Measurements from ENCODE around the gene DHRSX. TPM values are rescaled to one million over a fixed set of nuclear protein-coding genes. Genes with fewer than 3 reads are reported as not detected.

Gene DHRSX
- polyA plus RNA-seq, 3 donors from 2014 or later: 20.0 to 36.4 (median 23.2) TPM

DNA sequence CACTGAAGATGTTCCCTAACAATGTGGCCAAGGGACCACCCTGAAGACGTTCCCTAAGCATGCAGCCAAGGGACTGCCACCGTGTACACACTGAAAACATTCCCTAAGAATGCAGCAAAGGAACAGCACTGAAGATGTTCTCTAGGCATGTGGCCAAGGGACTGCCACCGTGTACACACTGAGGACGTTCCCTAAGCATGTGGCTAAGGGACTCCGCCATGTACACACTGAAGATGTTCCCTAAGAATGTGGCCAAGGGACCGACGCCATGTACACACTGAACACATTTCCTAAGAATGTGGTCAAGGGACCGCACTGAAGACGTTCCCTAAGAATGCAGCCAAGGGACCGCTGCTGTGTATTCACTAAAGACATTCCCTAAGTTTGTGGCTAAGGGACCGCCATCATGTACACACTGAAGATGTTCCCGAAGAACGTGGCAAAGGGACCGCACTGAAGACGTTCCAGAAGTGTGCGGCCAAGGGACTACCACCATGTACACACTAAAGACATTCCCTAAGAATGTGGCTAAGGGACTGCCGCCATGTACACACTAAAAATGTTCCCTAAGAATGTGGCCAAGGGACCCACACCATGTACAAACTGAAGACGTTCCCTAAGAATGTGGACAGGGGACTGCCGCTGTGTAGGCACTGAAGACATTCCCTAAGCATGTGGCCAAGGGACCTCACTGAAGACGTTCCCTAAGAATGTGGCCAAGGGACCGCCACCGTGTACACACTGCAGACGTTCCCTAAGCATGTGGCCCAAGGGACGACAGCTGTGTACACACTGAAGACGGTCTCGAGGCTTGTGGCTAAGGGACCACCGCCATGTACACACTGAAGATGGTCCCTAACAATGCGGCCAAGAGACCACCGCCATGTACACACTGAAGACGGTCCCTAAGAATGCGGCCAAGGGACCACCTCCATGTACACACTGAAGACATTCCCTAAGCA lies 54.8 kb downstream of the DHRSX start:
- H3K4me1 Mint-ChIP-seq: peaks cover 4 to 13% of the 10 kb centered on the region in 2 donors
- H3K36me3 Mint-ChIP-seq: peaks cover 5 to 13% (median 9%) of the 10 kb centered on the region in 3 donors
- peaks cover 0 to 2% (median 2%) of the 10 kb centered on the region in 3 donors for H3K27me3 Mint-ChIP-seq (ENCODE audit: low read depth in 3 of 3)
- no peak for DNase-seq
- H3K4me3 Mint-ChIP-seq: no peak overlapping the region
- H3K27ac Mint-ChIP-seq: no peak overlapping the region
- H3K9me3 Mint-ChIP-seq: no peaks in the 10 kb centered on the region

DNA sequence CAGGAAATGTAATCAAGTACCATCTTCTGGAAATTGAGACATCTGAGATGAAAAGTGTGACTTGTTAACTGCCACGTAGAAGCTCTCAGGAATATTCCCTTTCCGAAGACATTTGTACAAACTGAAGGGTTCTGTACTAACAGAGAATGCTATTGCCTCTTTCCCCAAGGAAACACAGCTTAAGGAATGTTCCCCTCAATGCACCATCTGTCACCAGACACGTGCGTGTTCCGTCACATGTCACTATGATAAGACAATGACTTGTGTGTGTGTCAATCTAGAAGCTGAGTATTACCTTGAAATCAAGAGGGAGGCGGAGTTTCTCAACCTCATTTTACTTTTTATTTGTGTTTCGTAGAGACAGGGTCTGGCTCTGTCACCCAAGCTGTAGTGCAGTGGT lies 58.1 kb downstream of the DHRSX start:
- H3K36me3 Mint-ChIP-seq: peaks cover 11 to 18% (median 13%) of the 10 kb centered on the region in 3 donors
- H3K9me3 Mint-ChIP-seq: no peaks in the 10 kb centered on the region
- no peak overlapping the region for H3K4me3 Mint-ChIP-seq
- H3K27ac Mint-ChIP-seq: no peak overlapping the region
- H3K4me1 Mint-ChIP-seq: peaks cover 2% of the 10 kb centered on the region in 2 donors
- DNase-seq: no peak
- no peaks in the 10 kb centered on the region for H3K27me3 Mint-ChIP-seq (ENCODE audit: low read depth in 3 of 3)

DNA sequence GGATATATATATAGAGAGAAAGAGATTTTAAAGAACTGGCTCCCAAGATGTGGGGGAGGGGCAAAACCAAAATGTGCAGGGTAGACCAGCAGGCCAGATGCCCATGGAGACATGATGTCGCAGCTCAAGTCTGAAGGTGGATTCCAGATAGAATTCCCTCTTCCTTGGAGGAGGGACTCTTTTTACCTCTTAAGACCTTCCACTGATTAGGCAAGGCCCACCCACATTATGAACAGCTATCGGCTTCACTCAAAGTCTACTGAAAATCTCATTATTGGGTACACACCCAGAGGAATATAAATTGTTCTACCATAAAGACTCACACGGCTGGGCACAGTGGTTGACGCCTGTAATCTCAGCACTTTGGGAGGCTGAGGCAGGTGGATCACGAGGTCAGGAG lies 59.3 kb downstream of the DHRSX start:
- Mint-ChIP-seq H3K4me1 (peaks cover 2 to 6% of the 10 kb centered on the region in 2 donors), H3K27ac (no peak overlapping the region)

DNA sequence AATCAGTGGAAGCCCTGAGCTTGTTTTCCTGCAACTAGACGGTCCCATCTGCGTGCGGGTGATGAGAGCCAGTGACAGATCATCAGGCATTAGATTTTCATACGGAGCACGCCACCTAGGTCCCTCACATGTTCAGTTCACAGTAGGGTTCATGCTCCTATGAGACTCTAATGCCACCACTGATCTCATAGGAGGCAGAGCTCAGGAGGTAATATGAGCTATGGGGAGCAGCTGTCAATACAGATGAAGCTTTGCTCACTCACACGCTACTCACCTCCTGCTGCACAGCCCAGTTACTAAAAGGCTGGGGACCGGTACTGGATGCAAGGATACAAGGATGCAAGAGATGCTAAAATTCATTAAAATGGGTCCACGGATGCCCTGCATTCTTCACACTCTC lies 61.2 kb downstream of the DHRSX start:
- DNase-seq: no peak

More for the DNA sequence above, 59.3 kb downstream of the DHRSX start:
- H3K36me3 Mint-ChIP-seq: peaks cover 5 to 14% (median 13%) of the 10 kb centered on the region in 3 donors
- no peak overlapping the region for H3K4me3 Mint-ChIP-seq
- H3K27me3 Mint-ChIP-seq (ENCODE audit: low read depth in 3 of 3): no peaks in the 10 kb centered on the region
- H3K9me3 Mint-ChIP-seq: no peaks in the 10 kb centered on the region
- no peak for DNase-seq

DNA sequence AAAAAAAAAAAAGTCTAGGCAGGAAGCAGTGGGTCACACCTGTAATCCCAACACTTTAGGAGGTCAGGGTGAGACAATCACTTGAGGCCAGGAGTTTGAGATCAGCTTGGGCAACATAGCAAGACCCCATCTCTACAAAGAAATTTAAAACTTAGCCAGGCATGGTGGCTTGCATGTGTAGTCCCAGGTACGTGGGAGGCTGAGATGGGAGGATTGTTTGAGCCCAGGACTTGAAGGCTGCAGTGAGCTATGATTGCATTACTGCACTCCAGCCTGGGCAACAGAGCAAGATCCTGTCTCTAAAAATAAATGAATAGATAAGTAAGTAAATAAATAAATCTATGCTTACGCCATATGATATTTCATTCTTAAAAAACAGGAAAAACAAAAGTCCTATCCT lies 65.3 kb downstream of the DHRSX start:
- Mint-ChIP-seq H3K4me1 (peaks cover 1 to 12% of the 10 kb centered on the region in 2 donors), H3K4me3 (no peak overlapping the region), H3K9me3 (no peaks in the 10 kb centered on the region), H3K27me3 (ENCODE audit: low read depth in 3 of 3) (no peaks in the 10 kb centered on the region), H3K36me3 (peaks cover 8 to 29% (median 26%) of the 10 kb centered on the region in 3 donors), H3K27ac (no peak overlapping the region)
- DNase-seq: no peak

More for the DNA sequence above, 61.2 kb downstream of the DHRSX start:
- H3K4me3 Mint-ChIP-seq: no peak overlapping the region
- no peaks in the 10 kb centered on the region for H3K9me3 Mint-ChIP-seq
- no peak overlapping the region for H3K27ac Mint-ChIP-seq
- H3K36me3 Mint-ChIP-seq: peaks cover 5 to 21% (median 17%) of the 10 kb centered on the region in 3 donors
- no peaks in the 10 kb centered on the region for H3K27me3 Mint-ChIP-seq (ENCODE audit: low read depth in 3 of 3)
- peaks cover 2 to 11% of the 10 kb centered on the region in 2 donors for H3K4me1 Mint-ChIP-seq

DNA sequence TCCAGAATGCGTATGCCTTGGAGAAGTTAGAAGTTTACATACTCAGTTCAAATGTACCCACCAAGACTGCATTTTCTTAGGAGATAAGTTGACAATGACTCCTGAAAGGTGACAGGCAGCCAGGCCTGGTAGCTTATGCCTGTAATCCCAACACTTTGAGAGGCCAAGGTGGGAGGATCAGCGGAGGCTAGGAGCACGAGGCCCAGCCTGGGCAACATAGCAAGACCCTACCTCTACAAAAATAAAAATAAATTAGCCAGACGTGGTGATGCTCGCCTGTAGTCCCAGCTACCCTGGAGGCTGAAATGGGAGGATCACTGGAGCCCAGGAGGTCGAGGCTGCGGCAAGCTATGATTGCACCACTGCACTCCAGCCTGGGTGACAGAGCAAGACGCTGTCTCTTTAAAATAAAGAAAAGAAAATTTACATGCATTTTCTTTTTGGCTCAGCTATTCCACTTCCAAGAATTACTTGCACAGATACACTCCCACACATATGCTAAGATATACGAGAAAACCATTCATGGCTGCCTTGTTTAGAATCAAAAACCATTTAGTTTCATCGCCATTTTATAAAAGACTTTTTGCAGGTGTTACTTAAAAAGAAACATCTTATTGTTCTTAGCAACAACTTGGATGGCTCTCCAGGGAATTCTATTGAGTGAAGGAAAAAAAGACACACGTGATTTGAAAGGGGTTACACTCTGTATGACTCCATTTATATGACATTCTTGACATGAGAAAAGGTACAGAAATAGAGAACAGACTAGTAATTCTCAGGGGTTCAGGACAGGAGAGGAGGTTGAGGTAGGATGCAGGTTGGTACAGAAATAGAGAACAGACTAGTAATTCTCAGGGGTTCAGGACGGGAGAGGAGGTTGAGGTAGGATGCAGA lies 66.3 kb downstream of the DHRSX start:
- DNase-seq: no peak
- H3K36me3 Mint-ChIP-seq: peaks cover 8 to 29% (median 29%) of the 10 kb centered on the region in 3 donors
- peaks cover 1 to 12% of the 10 kb centered on the region in 2 donors for H3K4me1 Mint-ChIP-seq
- H3K27me3 Mint-ChIP-seq (ENCODE audit: low read depth in 3 of 3): no peaks in the 10 kb centered on the region
- H3K4me3 Mint-ChIP-seq: no peak overlapping the region
- H3K27ac Mint-ChIP-seq: peak overlapping the region in 1 of 6 donors; percentile 65
- no peaks in the 10 kb centered on the region for H3K9me3 Mint-ChIP-seq

DNA sequence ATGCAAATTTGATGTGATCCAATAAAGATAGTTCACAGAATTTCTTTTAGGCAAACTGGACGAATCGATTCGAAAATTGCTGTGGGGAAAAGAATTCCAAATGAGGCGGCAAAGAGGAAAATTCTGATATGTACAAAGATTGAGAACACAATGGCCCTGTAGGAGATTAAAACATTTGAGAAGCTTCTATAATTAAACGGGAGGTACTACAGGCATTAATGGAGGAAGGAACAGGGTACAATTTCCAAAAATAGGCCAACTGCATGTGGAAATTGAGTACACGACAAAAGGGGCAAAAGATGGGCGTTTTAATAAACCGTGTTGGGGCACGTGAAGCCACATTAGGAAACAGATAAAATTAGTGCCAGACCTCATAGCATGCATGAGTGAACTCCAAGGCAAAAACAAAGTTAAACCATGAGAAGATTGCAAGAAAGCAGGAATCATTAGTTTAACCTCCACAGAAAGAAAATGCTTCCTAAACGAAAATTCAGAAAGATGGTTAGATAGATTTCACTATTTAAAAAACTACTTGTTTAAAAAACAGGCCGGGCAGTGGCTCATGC lies 68.4 kb downstream of the DHRSX start:
- peaks cover 1 to 6% of the 10 kb centered on the region in 2 donors for H3K4me1 Mint-ChIP-seq
- H3K4me3 Mint-ChIP-seq: no peak overlapping the region
- H3K9me3 Mint-ChIP-seq: peaks cover 0 to 3% (median 0%) of the 10 kb centered on the region in 6 donors
- DNase-seq: no peak
- H3K36me3 Mint-ChIP-seq: peaks cover 12 to 37% (median 34%) of the 10 kb centered on the region in 3 donors
- no peak overlapping the region for H3K27ac Mint-ChIP-seq
- no peaks in the 10 kb centered on the region for H3K27me3 Mint-ChIP-seq (ENCODE audit: low read depth in 3 of 3)

DNA sequence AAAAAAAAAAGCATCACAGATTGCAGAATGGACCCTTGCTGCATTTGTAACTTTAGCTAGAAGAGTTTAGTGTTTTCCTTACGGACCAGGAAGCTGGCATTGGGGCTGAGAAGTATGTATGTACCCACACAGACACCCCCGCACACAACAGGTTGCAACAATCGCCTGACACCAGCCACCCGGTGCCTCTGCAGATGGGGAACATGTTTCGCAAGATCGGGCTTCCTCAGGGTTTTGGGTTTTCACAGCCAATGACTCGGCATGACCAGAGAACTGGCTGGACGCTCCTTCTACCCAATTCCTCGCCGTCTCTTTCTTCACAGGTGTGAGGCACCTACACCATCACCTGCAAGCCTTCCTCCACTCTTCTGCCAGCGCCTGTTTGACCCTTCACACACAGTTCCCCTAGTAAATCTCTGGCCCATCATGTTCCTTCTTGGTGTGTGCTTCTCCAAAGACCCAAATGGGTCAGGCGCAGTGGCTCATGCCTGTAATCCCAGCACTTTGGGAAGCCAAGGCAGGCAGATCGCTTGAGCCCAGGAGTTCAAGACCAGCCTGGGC lies 70.4 kb downstream of the DHRSX start:
- DNase-seq: no peak
- Mint-ChIP-seq H3K36me3 (peaks cover 16 to 50% (median 45%) of the 10 kb centered on the region in 3 donors), H3K27ac (peak overlapping the region in 1 of 6 donors; percentile 34), H3K9me3 (peaks cover 0 to 4% (median 0%) of the 10 kb centered on the region in 6 donors), H3K27me3 (ENCODE audit: low read depth in 3 of 3) (peaks cover 0 to 3% (median 0%) of the 10 kb centered on the region in 3 donors), H3K4me1 (peaks cover 4 to 11% of the 10 kb centered on the region in 2 donors), H3K4me3 (no peak overlapping the region)

DNA sequence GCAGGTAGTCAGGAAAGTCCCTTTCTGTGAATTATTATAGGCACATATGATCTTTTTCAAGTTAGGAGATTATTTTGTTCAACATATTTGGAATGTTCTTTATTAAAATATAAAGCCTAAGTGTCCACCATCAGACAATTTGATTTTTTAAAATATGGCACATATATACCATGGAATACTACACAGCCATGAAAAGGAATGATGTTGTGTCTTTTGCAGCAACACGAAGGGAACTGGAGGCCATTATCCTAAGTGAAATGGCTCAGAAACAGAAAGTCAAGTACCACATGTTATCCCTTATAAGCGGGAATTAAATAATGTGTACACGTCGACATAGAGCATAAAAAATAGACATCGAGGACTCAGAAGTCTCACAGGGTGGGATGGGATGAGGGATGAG lies 73.0 kb downstream of the DHRSX start:
- Mint-ChIP-seq H3K4me3 (no peak overlapping the region), H3K9me3 (peaks cover 0 to 4% (median 0%) of the 10 kb centered on the region in 6 donors), H3K36me3 (peaks cover 21 to 51% (median 48%) of the 10 kb centered on the region in 3 donors), H3K4me1 (peaks cover 4 to 9% of the 10 kb centered on the region in 2 donors), H3K27ac (no peak overlapping the region), H3K27me3 (ENCODE audit: low read depth in 3 of 3) (peaks cover 0 to 3% (median 0%) of the 10 kb centered on the region in 3 donors)
- DNase-seq: no peak

DNA sequence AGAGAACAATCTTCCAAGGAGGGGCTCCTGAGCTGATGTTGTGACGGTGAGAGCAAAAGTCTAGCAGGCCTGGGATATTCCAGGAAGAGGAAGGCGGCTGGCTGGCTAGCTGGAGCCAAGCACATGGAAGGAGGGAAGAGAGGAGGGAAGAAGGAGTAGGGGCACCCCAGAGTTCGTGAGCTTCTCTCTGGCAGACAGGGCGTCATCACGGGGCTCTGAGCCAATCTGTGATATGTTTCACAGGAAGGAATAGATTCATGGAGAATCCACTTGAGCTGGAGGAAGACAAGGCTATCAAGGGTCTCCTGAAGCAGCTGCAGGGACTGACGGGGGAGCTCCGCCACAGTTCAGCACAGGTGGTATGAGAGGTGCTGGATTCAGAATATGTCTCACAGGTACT lies 73.6 kb downstream of the DHRSX start:
- no peak overlapping the region for H3K27ac Mint-ChIP-seq

DNA sequence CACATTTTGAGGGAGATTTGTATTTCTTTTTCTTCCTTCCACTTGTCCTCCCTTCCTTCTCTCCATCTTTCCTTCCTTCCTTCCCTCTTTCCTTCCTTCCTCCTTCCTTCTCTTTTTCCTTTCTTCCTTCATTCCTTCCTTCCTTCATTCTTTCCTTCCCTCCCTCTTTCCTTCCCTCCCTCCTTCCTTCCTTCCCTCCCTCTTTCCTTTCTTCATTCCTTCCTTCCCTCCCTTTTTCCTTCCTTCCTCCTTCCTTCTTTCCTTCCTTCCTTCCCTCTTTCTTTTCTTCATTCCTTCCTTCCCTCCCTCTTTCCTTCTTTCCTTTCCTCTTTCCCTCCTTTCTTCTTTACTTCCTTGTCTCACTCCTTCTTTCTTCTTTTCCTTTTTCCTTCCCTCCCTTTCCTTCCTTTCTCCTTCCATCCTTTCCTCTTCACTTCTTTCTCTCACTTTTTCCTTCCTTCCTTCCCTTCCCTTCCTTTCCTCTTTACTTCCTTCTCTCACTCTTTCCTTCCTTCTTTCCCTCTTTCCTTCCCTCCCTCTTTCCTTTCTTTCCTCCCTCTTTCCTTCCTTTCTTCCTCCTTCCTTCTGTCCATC lies 74.4 kb downstream of the DHRSX start:
- Mint-ChIP-seq H3K27ac (no peak overlapping the region), H3K27me3 (ENCODE audit: low read depth in 3 of 3) (peaks cover 0 to 3% (median 0%) of the 10 kb centered on the region in 3 donors), H3K9me3 (peaks cover 0 to 4% (median 0%) of the 10 kb centered on the region in 6 donors), H3K36me3 (peaks cover 24 to 53% (median 46%) of the 10 kb centered on the region in 3 donors), H3K4me1 (peaks cover 3 to 9% of the 10 kb centered on the region in 2 donors), H3K4me3 (no peak overlapping the region)
- DNase-seq: no peak

More for the DNA sequence above, 73.6 kb downstream of the DHRSX start:
- DNase-seq: no peak
- peaks cover 0 to 3% (median 0%) of the 10 kb centered on the region in 3 donors for H3K27me3 Mint-ChIP-seq (ENCODE audit: low read depth in 3 of 3)
- peaks cover 4 to 9% of the 10 kb centered on the region in 2 donors for H3K4me1 Mint-ChIP-seq
- peaks cover 0 to 4% (median 0%) of the 10 kb centered on the region in 6 donors for H3K9me3 Mint-ChIP-seq
- no peak overlapping the region for H3K4me3 Mint-ChIP-seq
- H3K36me3 Mint-ChIP-seq: peaks cover 16 to 47% (median 46%) of the 10 kb centered on the region in 3 donors

DNA sequence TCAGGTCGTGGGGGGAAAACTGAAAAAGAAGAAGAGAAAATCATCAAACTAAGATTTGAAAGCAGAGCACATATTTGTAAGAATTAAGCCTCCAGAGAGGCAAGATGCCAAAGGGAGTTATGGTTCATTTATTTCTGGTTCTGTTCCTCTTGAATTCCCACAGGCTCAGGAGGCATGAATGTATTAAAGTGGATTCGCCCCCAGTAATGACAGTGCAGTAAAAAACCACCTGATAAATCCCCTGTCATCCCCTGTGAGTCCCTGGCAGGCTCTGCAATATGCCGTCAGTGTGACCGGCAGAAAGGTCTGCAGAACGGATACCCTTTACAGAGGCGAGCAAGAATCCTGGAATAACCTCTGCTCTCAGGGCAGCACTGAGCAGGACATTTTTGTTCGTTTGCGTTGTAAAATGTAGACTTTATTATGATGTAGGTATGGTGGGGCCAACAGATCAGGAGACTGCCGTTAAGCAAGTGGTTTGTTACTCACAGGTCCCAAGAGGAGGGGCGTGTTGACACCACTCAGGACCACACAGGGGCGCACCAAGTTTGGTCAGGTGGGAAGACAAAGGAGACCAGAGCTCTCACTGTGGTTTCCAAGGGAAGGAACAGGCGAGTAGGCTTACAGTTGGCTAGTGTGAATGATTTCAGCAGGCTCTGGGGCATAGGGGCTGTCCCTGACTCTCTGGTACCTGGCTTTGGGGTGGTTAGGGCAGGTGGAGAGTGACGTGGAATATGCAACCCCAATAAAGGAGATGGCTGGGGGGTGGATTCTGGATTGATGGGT lies 75.3 kb downstream of the DHRSX start:
- peaks cover 0 to 4% (median 0%) of the 10 kb centered on the region in 6 donors for H3K9me3 Mint-ChIP-seq
- DNase-seq: no peak
- H3K4me3 Mint-ChIP-seq: no peak overlapping the region
- peaks cover 30 to 62% (median 49%) of the 10 kb centered on the region in 3 donors for H3K36me3 Mint-ChIP-seq
- H3K27me3 Mint-ChIP-seq (ENCODE audit: low read depth in 3 of 3): peaks cover 0 to 3% (median 0%) of the 10 kb centered on the region in 3 donors
- H3K27ac Mint-ChIP-seq: peak overlapping the region in 1 of 6 donors; percentile 61
- H3K4me1 Mint-ChIP-seq: peaks cover 3 to 9% of the 10 kb centered on the region in 2 donors

Measured in immature natural killer cell (primary cell).